ENCODE results near the gene ZNF346.

- no peak for TF ChIP-seq POLR2AphosphoS5 (IDR thresholded peaks at IDR 0.05)
- no peak for TF ChIP-seq EP300 (IDR thresholded peaks at IDR 0.05)
- TF ChIP-seq CTCF (IDR thresholded peaks at IDR 0.05) = no peak
- TF ChIP-seq POLR2A (IDR thresholded peaks at IDR 0.05) = no peak
Measured at GRCh38 chr5:176979669-176980068, 42.8 kb upstream of the ZNF346 start.
